ENCODE results near the gene PDILT.

PDILT gene

DNA sequence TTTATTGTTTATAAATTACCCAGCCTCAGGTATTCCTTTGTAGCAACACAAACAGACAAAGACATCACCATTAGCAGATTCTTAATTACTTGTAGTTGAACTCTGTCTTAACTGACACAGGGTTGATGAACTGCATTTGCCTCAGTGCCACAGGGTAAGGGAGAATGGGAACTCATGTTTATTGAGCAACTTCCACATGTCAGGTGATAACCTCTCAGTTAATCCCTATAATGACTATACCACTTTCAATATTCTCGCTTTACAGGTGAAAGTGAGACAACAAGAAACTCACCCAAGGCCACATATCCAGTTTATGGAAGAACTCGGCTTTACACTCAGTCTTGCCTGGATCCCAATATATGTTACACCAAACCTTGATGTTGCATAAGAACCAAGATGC, 8.6 kb downstream of the PDILT start:
- Mint-ChIP-seq H3K36me3 (no peaks in the 10 kb centered on the region), H3K27me3 (no peaks in the 10 kb centered on the region), H3K4me1 (no peaks in the 10 kb centered on the region), H3K4me3 (no peak overlapping the region), H3K9me3 (no peaks in the 10 kb centered on the region), H3K27ac (no peak overlapping the region)
- no peak for DNase-seq
- CTCF ChIA-PET: interaction anchor here (0.6 to 2.0 kb wide), 2 partner anchors 10 to 1185 kb away, joined by 3 to 9 read pairs; no protein-coding TSS in a partner anchor

DNA sequence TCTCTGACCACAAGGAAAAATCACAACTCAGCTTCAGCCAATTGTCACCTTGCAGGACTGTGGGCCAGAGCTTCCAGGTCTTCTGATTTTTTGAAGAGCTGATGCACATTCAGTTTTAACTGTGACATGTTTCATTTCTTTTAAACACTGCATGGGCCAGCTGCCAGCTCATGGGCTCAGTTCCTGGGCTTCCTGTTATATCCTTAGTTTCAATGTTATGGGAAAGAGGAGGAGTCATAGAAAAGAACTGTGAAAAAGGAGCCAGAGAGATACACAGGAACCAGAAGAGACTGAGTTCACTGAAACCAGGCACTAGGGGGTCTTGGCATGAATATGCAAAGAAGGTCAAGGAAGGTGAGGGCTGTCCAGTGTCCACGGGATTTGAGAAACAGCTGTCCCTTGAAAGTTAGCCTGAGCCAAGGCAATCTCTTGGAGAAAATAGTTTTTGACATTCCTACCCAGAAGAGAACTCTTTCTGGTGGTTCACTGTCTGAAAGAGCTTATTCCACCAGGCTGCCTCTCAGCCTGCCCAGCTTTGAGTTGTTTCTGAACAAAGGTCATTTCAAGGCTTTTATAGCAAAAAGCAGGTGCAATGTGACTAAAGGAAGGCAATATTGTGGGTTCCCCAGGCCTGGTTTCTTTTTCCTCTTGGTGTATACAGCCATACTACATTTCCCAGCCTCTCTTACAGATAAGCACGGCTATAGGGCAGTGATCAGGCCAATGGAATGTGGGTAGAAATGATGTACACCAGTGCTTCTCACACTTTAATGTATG, 10.5 kb downstream of the PDILT start:
- Mint-ChIP-seq H3K9me3 (no peaks in the 10 kb centered on the region), H3K27me3 (no peaks in the 10 kb centered on the region), H3K4me1 (no peaks in the 10 kb centered on the region), H3K36me3 (no peaks in the 10 kb centered on the region), H3K27ac (no peak overlapping the region), H3K4me3 (no peak overlapping the region)
- no peak for DNase-seq
- CTCF ChIA-PET: interaction anchor here (1.6 kb wide), 1 partner anchor 487 kb away, joined by 4 read pairs; no protein-coding TSS in a partner anchor

DNA sequence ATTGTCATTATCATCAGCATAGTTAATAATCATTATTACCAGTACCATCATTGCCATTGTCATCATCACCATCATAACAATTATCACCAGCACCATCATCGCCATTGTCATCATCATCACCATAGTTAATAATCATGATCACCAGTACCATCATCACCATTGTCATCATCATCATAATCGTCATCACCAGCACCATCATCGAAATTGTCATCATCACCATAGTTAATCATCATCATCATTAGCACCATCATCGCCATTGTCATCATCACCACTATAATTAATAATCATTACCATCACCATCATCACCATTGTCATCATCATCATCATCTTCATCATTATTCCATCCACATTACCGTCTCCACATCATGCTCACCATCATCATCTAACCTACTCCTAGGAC, 13.5 kb downstream of the PDILT start:
- H3K9me3 Mint-ChIP-seq: no peaks in the 10 kb centered on the region
- H3K4me1 Mint-ChIP-seq: no peaks in the 10 kb centered on the region
- H3K27ac Mint-ChIP-seq: no peak overlapping the region
- DNase-seq: no peak
- CTCF ChIA-PET: no interaction called here
- peaks cover 6% of the 10 kb centered on the region for H3K27me3 Mint-ChIP-seq
- H3K36me3 Mint-ChIP-seq: no peaks in the 10 kb centered on the region
- H3K4me3 Mint-ChIP-seq: no peak overlapping the region

DNA sequence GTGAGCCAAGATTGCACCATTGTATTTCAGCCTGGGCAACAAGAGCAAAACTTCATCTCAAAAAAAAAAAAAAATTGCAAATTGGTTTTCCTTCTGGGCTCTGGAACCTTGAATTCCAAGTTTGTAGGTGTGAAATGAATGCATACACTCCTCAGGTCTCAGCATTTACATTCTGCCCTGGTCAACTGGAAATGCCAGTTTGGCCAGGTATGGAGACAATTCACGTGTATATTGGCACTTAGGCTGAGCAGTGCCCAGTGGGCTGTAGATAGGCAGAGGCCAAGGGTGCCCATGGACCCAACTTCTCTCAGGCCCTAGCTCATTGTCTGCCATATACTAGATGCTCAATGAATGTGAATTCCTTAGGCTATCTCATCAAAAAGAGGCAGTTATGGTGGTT, 15.7 kb downstream of the PDILT start:
- Mint-ChIP-seq H3K27me3 (peaks cover 6% of the 10 kb centered on the region), H3K27ac (no peak overlapping the region), H3K36me3 (no peaks in the 10 kb centered on the region), H3K4me3 (no peak overlapping the region), H3K4me1 (no peaks in the 10 kb centered on the region), H3K9me3 (no peaks in the 10 kb centered on the region)
- no peak for DNase-seq
- CTCF ChIA-PET: interaction anchor here (0.6 kb wide), 1 partner anchor 1734 kb away, joined by 3 read pairs; no protein-coding TSS in a partner anchor

DNA sequence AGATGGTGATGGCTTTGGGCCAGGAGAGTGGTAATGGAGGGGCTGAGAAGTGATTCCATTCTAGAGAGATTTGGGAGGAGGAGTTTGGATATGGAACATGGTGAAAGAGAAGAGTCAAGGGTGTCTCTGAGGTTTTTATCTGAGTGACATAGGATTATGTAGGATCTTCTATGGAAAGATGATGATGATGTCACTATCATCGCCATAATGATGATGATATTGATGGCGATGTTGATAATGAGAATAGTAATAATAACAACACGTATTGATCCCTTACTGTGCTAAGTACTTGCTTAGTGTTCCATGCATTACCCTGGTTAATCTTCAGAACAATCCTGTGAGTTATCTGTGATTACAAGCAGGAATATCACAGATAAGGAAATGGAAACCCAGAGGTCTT, 16.6 kb downstream of the PDILT start:
- Mint-ChIP-seq H3K27me3 (peaks cover 6% of the 10 kb centered on the region), H3K4me3 (no peak overlapping the region), H3K36me3 (no peaks in the 10 kb centered on the region), H3K9me3 (no peaks in the 10 kb centered on the region), H3K27ac (no peak overlapping the region), H3K4me1 (no peaks in the 10 kb centered on the region)
- no peak for DNase-seq
- CTCF ChIA-PET: no interaction called here

DNA sequence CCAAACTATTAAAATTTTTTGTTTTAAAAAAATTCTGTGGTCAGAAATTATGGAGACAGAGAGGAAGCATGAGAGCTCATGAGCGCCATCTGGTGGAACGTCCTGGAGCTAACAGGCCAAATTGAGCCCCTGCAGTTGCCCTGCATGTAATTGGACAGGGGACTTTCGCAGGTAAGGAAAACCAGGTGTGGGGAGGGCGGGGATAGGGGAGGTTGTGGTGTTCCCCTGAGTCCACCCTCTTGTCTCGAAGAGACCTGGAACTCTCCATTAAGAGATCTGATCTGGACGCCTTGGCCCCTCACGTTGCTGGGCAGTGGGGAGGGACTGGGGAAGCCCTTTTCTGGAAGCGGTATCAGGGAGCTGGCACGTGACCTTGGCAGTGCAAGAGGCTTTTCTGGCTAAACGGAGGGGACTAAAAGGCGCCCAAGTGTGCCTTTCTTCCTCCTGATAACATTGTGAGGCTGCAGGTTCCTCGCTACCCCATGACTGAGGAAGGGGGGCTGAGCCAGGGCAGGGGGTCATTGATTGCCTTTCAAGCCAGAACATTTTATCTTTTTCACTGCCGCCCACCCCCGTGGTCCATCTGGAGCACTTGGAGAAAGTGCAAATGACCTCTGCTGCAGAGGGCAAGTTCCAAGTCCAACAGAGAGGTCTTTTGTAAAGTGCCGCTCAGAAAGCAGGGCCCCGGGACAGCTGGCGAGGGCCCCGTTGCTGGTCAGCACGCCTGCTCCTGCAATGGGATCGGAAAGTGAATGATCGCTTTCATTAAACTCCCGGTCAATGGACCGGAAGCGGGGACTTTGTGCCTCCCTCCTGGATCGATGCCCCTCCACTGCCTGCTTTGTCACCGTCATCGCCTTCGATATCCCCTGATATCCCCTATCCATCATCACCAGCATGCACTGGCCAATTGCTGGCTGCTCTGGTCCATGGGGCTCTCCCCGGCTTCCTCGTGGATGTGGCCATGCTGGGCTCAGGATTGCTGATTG, 18.4 kb downstream of the PDILT start:
- Mint-ChIP-seq H3K4me3 (no peak overlapping the region), H3K36me3 (no peaks in the 10 kb centered on the region), H3K27ac (no peak overlapping the region), H3K9me3 (no peaks in the 10 kb centered on the region), H3K27me3 (peaks cover 6% of the 10 kb centered on the region), H3K4me1 (no peaks in the 10 kb centered on the region)
- peak; percentile 69 for DNase-seq
- CTCF ChIA-PET: interaction anchor here (0.6 to 4.1 kb wide), 9 partner anchors 10 to 487 kb away, joined by 3 to 65 read pairs (median 9); no protein-coding TSS in a partner anchor

DNA sequence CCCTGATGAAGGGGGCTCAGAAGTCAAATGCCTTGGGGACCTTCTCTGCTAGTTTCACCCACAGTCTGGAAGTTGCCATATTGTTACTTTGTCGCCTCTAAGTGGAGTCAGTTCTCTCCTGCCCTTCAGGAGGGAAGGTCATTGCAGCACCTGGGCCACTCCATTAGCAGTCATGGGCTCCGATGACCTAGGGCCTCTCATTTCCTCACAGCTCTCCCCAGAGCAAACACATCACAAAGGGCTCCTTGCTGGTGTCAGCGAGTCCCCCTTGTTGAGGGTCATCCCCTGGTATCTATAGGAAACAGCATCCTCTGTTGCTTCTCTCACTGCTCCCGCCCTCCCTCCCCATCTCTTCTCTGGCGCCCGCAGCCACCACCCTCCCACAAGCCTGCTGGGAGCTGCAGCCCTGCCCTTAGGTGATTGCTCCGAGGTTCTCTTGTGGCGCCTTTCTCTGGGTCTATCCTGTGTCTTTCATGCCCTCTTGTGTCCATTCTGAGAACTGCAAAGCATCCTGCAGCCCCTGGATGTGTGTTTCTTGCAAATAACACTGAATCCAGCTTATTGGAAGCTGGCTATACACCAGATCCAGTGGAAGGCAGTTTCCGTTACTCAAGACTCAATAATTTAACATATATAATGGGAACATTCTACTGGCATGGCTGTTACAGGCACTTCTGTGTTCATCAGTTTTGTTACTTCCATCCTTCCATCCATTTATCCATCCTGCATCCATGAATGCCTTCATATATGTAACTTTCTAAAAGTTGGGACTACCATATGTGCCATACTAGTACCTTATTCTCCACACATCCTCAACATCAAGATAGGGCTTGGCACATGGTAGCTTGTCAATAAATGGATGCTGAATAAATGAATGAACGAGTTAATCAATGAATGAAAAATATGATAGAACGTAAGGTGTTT, 21.2 kb downstream of the PDILT start:
- no peak overlapping the region for H3K4me3 Mint-ChIP-seq
- H3K27me3 Mint-ChIP-seq: peaks cover 6% of the 10 kb centered on the region
- H3K4me1 Mint-ChIP-seq: no peaks in the 10 kb centered on the region
- no peaks in the 10 kb centered on the region for H3K36me3 Mint-ChIP-seq
- DNase-seq: peak; percentile 58
- H3K27ac Mint-ChIP-seq: no peak overlapping the region
- CTCF ChIA-PET: interaction anchor here (1.0 to 4.1 kb wide), 8 partner anchors 12 to 484 kb away, joined by 3 to 65 read pairs (median 4); partner anchors contain the start of gene PDILT
- no peaks in the 10 kb centered on the region for H3K9me3 Mint-ChIP-seq

DNA sequence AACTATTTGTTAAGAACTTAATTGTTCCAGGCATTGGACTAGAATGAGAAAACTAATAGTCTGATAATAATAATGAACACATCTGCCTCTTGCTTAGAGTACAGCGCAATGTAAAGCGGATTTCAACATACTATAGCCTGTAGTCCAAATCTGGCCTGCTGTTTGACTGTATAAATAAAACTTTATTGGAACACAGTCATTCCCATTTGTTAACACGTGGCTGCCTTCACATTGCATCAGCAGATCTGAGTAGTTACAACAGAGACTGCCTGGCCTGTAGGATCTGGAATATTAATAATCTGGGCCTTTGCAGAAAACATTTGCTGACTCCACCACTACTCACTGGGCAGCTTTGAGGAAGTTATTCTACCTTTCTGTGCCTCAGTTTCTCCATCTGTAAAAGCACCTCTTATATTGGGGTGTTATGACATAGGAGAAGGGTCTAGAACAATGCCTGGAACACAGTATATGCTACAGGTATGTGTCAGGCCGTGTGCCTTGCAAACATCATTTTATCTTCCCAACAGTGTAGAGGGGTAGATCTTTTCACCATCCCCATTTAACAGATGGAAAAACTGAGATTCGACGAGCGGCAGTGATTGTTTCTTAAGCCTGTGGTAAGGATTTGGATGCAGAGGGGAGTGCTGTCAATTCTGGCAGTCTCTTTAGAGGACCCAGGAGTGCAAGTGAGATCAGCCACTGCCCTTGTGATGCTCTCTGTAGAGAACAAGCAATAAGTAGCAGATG, 22.2 kb downstream of the PDILT start:
- CTCF ChIA-PET: interaction anchor here (1.3 to 4.1 kb wide), 3 partner anchors 13 to 475 kb away, joined by 3 to 65 read pairs (median 8); no protein-coding TSS in a partner anchor
- H3K9me3 Mint-ChIP-seq: no peaks in the 10 kb centered on the region
- no peak for DNase-seq
- H3K27ac Mint-ChIP-seq: no peak overlapping the region
- no peaks in the 10 kb centered on the region for H3K4me1 Mint-ChIP-seq
- no peaks in the 10 kb centered on the region for H3K36me3 Mint-ChIP-seq
- H3K4me3 Mint-ChIP-seq: no peak overlapping the region
- H3K27me3 Mint-ChIP-seq: peaks cover 6% of the 10 kb centered on the region

DNA sequence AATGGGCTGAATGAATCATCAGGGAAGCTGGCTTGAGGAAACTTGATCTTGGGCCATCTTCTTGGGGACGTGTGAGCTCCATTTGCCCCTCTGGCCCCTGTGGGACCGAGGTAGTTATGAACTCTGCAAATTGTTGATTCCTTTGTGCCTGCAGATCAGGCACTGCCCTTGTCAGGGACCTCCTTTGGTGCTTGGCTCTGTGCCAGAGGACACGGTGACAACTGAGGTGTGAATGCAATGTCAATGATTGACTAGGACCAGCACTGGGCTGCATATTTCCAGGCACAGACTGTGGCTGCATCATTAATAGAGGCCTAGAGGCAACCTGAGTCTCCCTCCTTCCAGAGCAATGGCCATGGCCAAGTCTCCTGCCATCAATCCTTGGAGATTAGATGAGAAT, 23.8 kb downstream of the PDILT start:
- Mint-ChIP-seq H3K27ac (no peak overlapping the region), H3K27me3 (peaks cover 3% of the 10 kb centered on the region), H3K4me3 (no peak overlapping the region), H3K4me1 (no peaks in the 10 kb centered on the region), H3K36me3 (no peaks in the 10 kb centered on the region), H3K9me3 (no peaks in the 10 kb centered on the region)
- CTCF ChIA-PET: interaction anchor here (0.6 kb wide), 1 partner anchor 485 kb away, joined by 4 read pairs; no protein-coding TSS in a partner anchor
- DNase-seq: no peak

DNA sequence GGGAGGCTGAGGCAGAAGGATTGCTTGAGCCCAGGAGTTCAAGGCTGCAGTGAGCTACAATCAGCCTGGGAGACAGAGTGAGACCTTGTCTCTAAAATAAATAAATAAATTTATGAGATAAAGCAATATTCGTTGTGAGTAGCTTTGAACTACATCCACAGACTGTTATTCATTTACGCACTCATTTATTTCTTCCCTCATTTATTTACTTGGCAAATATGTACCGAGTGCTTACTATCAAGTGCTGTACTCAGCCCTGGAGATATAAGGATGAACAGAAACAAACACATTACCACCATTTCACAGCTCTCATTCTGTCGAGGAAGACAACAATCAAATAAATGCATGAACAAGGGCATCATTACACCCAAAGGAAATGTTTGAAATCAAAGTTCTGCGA, 27.4 kb downstream of the PDILT start:
- Mint-ChIP-seq H3K4me1 (no peaks in the 10 kb centered on the region), H3K9me3 (no peaks in the 10 kb centered on the region), H3K27ac (no peak overlapping the region), H3K4me3 (no peak overlapping the region), H3K27me3 (peaks cover 4% of the 10 kb centered on the region), H3K36me3 (no peaks in the 10 kb centered on the region)
- CTCF ChIA-PET: interaction anchor here (0.6 to 2.1 kb wide), 2 partner anchors 8 to 478 kb away, joined by 4 to 12 read pairs; no protein-coding TSS in a partner anchor
- DNase-seq: no peak

DNA sequence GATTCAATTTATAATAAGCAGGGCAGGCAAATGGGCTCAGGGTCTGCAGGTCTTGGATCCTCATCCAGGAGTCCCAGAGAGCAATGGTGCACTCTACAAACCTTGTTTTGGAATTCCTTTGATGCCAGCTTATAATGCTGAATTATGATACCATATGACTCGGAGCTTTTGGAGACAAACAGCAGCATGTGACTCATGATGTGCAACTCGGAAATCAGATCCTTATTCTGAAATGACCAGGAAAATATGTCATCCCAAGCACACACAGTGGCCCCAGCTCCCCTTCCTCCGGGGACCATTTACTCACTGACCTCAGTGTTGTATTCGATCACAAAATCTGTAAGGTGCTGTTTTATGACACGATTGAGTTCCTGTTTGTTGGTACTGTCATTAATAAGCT, 31.8 kb downstream of the PDILT start:
- Mint-ChIP-seq H3K27me3 (peaks cover 7% of the 10 kb centered on the region), H3K36me3 (no peaks in the 10 kb centered on the region), H3K4me3 (no peak overlapping the region), H3K9me3 (no peaks in the 10 kb centered on the region), H3K27ac (no peak overlapping the region), H3K4me1 (no peaks in the 10 kb centered on the region)
- DNase-seq: no peak
- CTCF ChIA-PET: interaction anchor here (1.2 to 3.0 kb wide), 2 partner anchors 13 to 670 kb away, joined by 3 to 9 read pairs; no protein-coding TSS in a partner anchor

DNA sequence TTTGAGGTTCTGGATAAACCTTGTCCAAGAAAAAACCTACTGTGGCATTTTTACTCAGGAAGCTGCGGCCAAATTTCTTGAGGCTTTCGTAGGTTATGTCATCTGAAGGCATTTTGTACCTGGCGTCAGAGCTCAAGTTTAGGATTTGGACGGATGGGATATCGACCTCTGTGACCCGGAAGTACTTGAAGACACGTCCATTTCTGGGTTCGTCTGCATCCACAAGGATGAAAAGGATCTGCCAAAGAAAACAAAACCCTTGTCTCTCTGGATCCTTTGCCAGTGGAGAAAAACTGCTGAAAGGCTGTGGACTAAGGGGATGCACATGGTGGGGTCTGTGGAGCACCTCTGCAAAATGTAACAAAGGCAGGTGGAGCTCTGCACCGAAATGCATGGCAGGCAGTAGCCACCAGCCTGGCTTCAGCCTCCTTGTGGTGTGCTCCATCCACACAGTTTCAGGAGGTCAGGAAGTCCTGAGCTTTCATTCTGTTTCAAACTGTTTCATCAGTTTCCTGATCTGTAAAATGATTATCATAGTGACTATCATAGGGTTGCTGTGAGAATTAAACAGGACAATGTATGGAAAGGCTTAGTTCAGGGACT, 35.0 kb downstream of the PDILT start:
- Mint-ChIP-seq H3K27me3 (peaks cover 4% of the 10 kb centered on the region), H3K4me3 (no peak overlapping the region), H3K27ac (no peak overlapping the region), H3K9me3 (no peaks in the 10 kb centered on the region), H3K4me1 (no peaks in the 10 kb centered on the region), H3K36me3 (no peaks in the 10 kb centered on the region)
- CTCF ChIA-PET: no interaction called here
- DNase-seq: no peak

Measured in activated naive CD4-positive, alpha-beta T cell treated with anti-CD3 and anti-CD28 coated beads, Interleukin-2, amount 10 ng/mL, durations not matched to agents 7 days and 5 days (primary cell).